DMS53 treated with DMSO at 0.1 percent for 48 hours (cell line): ENCODE data around the gene PI4KA.

Source experiments
- DNase-seq: peaks from one replicate; lab custom pipeline; 2025; ENCODE audit not compliant: unreplicated experiment; lab: John Stamatoyannopoulos, UW

The PI4KA gene

GRCh38 chr22:20818471-20818870, 40.1 kb downstream of the PI4KA start:
- no peak for DNase-seq

DNA sequence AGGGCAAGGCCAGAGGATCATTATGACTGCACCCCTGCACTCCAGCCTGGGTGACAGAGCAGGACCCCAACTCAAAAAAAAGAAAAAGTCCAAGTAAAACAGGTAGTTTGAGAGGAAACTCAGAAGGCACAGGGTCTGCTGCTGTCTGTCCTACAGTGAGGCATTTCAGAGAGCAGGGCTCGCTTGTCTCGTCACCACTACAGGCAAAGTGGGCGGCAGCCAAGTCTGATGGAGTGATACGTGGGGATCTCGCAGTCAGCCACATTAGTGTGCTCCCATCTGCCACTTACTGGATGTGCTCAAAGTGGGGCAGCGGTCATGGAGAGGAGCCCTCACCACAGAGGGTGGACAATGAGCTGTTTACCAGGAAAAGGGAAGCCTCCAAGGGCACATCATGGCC, 42.1 kb downstream of the PI4KA start:
- no peak for DNase-seq

GRCh38 chr22:20815477-20816050, 43.0 kb downstream of the PI4KA start:
- DNase-seq, result no peak

DNA sequence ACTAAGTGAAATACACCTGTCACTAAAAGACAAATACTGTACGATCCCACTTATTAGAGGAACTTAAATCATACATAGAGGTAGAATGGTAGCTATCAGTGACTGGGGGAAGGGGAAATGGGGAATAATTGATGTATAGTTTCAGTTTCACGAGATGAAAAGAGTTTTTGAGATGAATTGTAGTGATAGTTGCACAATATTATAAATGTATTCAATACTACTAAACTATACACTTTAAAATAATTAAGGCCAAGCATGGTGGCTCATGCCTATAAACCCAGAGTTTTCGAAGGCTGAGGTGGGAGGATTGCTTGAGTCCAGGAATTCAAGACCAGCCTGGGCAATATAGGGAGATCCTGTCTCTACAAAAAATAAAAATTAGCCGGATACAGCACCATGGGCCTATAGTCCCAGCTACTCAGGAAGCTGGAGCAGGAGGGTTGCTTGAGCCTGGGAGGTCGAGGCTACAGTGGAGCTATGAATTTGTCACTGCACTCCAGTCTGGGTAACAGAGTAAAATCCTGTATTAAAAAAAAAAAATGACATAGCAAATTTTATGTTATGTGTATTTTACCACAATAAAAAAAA, 44.3 kb downstream of the PI4KA start:
- DNase-seq, result no peak

GRCh38 chr22:20813056-20813455, 45.6 kb downstream of the PI4KA start:
- no peak for DNase-seq

DNA sequence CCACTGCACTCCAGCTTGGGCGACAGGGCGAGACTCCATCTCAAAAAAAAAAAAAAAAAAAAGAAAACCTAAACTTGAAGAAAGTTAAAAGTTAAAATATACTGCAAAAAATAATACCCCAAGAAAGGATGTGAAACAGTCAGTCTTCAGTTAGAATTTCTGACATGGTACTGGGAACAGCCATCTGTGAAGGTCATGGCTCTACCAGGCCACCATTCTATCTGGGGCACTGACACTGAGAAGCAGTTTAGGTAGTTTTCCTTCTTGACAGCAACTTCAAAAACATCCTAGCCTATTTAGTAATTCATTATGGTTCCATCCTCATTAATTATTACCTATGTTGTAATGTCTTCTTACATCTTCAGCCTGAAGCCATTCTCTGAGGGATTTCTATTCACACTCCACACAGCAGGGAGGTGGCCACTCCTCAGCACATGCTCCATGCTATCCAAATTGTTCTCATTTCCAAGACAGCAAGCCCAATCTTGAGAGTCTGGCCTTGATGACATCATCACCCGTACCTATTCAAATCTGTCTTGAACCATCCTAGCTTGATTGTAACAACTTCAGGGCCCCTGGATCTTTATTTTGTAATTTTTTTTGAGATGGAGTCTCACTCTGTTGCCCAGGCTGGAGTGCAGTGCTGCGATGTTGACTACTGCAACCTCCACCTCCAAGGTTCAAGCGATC, 46.5 kb downstream of the PI4KA start:
- DNase-seq, result no peak

GRCh38 chr22:20811171-20811570, 47.4 kb downstream of the PI4KA start:
- DNase-seq, result no peak

GRCh38 chr22:20810645-20811044, 48.0 kb downstream of the PI4KA start:
- no peak for DNase-seq

GRCh38 chr22:20809538-20810185, 48.9 kb downstream of the PI4KA start:
- no peak for DNase-seq

GRCh38 chr22:20808844-20809243, 49.8 kb downstream of the PI4KA start:
- DNase-seq, result no peak

DNA sequence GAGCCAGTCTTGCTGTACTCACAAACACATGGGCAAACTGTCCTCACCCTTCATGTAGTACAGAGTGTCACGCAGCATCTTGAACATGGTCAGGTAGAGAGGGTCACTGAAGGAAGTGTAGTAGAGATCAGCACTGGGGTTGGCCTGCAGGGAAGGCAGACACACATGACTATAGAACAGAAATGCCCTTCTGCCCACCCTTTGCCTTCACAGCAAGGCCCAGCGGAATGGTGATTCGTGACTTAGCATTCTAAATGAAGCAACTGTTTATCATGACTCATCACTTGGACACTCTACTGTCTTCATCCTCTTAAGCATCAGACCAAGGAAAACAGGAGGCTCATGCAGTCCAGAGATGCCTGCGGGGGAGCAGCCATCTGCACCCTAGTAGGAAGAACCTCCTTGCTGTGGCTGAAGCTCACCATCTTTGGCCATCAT, 51.3 kb downstream of the PI4KA start:
- DNase-seq, result no peak

DNA sequence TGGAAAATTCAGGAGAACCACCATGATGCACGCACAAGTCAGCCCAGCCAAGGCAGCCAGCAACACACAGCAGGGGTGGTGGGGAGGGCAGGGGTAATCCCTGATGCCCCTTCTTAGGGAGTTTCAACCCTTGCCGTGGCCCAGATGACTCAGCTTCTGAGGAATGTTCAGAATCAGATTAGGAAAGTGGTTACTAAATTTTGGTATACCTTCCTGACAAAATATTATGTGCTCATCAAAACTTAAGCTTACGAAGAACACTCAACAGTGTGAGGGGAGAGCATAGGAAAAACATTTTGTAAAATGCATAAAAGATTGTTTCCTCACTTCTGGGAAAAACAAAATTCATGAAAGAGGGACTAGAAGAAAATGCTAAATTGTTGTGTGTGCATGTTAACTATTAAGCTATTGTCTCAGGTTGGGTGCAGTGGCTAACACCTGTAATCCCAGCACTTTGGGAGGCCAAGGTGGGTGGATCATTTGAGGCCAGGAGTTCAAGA, 52.6 kb downstream of the PI4KA start:
- no peak for DNase-seq

- no peak for DNase-seq
These were observed 54.0 kb downstream of the PI4KA start for GRCh38 chr22:20804650-20805049.

GRCh38 chr22:20803696-20804324, 54.8 kb downstream of the PI4KA start:
- no peak for DNase-seq

GRCh38 chr22:20802922-20803553, 55.6 kb downstream of the PI4KA start:
- DNase-seq, result no peak

- no peak for DNase-seq
These were observed 56.2 kb downstream of the PI4KA start for GRCh38 chr22:20802452-20802851.

DNA sequence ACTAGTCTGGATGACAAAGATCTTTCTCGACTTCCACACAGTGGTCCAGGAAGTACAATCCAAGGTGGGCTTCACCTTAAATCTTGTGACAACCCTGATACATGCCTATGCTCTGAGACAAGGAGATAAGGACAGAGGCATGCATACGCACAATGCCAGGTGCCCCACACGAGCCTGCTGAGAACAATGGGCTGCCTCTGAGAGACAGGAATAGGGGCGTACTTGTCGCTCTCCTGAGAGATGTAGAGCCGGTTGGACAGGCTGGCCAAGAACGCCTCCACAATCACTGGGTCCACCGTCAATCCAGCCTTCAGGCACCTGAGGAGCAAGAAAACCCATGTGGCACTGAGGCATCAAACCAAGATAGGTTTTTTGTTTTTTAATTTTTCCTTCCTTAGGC, 59.2 kb downstream of the PI4KA start:
- DNase-seq, result no peak

DNA sequence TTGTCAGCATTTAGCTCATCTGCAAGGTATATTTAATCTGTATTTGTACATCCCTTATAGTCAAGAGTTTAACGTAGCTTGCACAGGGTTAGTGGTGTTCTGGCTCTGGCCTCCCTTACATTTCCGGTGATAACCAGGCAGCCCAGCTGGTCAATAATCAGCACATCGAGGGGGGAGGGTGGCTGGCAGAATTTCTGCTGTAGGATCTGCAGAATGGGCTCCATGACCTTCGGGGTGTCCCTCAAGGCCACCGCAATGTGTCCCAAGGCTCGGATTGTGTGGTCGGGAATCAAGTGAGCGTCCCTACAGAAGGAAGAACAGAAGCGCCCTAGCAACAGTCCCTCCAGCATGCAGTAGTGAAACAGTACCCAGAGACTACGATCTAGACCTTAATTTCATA, 59.6 kb downstream of the PI4KA start:
- no peak for DNase-seq

DNA sequence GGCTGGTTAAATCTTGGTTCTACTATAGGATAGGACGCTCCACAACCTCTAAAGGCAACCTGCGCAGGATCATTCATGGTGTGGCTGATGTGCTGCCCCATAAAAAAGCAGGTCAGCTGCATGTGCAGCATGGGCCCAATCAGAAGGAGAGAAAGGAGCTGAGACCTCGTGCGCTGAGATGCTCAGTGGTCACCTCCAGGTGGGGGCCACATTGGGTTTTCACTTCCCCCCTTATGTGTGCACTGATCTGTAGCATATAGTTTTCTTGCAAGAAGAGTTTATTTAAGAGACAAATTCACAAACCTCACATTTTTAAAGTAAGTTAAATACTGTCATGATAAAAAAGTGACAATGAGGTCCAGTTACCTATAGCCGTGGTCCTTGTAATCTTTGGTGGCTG, 60.4 kb downstream of the PI4KA start:
- DNase-seq, result no peak

DNA sequence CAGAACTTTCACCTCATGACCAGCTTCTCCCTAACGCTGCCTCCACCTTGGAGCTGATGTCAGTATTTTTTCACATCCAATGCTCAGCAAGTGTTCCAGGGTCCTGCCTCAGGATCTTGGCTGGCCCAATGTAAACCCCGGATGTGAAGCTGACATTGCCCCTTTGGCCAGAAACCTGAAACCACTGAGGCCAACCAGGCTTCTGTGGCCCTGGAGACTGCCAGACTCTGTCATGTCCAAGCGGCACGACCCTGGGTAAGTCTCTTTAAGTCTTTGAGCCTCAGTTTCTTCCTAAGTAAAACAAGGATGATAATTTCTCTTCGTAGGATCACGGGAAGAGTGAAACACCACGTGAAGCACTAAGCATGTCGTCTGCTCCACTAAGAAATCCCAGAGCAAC, 61.9 kb downstream of the PI4KA start:
- no peak for DNase-seq
